Right lobe of liver (tissue), 4 donors: ENCODE measurements around the gene RBM47.
A peak's percentile ranks its signal among the peaks of the same experiment; 100 is the strongest.

Experiments
- POLR2A ChIP-seq: fragments of 450-650 bp; IDR thresholded peaks from one replicate; pipeline ENCODE4 v1.6.1; 2017; ENCODE audit warnings: antibody characterized with exemption, mild to moderate bottlenecking
- TF ChIP-seq, protein P1 (sequence below), 4 donors: fragments of 200-600 bp in 3 of 4; fragments of 450-650 bp in 1 of 4; IDR thresholded peaks; one replicate each; pipeline versions ENCODE4 v1.5.1 to v1.8.0; 2016 to 2022; ENCODE audit warnings: antibody characterized with exemption in 4 of 4, mild to moderate bottlenecking in 2 of 4
- donor health status: DM: no; HTN: no; CAD: no.
- donor health status: DM: no; HTN: no; CAD: no.
- donor health status: DM: no; HTN: yes; CAD: no.

DNA sequence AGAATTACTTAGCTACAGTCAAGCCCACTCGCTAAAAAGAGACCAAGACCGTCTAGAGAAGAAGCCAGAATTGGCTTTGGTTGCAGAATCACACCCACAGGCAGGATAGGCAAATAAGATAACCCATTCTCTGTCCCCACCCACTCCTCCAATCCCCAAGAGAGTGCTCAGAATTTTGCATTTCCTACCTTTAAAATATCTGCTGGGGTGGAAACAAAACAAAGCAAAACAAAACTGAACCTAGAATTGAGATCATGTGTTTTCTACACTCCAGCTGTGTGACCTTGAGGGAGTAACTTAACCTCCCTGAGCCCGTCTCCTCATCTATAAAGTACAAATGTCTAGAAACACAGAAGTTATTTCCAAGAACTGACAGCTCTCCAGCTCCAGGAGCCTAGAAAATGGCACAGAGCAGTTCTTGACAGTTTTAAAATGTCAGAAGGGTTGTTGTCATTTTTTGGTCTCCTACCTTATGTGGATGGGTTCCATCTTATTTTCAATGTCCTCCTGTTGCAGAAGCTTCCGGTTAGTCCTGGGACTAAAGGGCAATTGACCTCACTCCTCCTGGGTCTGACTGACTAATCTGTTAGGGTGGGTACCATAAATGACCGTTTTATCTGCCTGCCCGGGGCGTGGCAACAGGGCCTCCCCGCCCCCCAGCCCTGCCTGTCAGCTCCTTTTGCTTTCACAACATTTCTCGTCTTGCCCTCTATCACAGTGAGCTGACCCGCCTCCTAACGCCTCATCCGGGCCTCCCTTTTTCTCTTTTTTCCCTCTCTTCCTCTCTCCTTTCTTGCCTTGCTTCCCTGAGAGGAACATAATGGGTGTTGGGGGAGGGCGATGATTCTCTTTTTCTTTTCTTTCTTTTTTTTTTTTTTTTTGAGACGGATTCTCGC, 114.0 kb downstream of the RBM47 start:
- TF ChIP-seq, protein P1, sequence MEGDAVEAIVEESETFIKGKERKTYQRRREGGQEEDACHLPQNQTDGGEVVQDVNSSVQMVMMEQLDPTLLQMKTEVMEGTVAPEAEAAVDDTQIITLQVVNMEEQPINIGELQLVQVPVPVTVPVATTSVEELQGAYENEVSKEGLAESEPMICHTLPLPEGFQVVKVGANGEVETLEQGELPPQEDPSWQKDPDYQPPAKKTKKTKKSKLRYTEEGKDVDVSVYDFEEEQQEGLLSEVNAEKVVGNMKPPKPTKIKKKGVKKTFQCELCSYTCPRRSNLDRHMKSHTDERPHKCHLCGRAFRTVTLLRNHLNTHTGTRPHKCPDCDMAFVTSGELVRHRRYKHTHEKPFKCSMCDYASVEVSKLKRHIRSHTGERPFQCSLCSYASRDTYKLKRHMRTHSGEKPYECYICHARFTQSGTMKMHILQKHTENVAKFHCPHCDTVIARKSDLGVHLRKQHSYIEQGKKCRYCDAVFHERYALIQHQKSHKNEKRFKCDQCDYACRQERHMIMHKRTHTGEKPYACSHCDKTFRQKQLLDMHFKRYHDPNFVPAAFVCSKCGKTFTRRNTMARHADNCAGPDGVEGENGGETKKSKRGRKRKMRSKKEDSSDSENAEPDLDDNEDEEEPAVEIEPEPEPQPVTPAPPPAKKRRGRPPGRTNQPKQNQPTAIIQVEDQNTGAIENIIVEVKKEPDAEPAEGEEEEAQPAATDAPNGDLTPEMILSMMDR (IDR thresholded peaks at IDR 0.05) = no peak
- TF ChIP-seq POLR2A = peak; percentile 83
